HG02981 (cell line): ENCODE results near the gene MYBBP1A.

Experiments used
- ATAC-seq: cut with Tn5 transposase; IDR thresholded peaks from one replicate; pipeline ENCODE4 v1.9.1; 2021; ENCODE audit warnings: mild to moderate bottlenecking, moderate library complexity; ENCODE audit not compliant: unreplicated experiment

Gene MYBBP1A

DNA sequence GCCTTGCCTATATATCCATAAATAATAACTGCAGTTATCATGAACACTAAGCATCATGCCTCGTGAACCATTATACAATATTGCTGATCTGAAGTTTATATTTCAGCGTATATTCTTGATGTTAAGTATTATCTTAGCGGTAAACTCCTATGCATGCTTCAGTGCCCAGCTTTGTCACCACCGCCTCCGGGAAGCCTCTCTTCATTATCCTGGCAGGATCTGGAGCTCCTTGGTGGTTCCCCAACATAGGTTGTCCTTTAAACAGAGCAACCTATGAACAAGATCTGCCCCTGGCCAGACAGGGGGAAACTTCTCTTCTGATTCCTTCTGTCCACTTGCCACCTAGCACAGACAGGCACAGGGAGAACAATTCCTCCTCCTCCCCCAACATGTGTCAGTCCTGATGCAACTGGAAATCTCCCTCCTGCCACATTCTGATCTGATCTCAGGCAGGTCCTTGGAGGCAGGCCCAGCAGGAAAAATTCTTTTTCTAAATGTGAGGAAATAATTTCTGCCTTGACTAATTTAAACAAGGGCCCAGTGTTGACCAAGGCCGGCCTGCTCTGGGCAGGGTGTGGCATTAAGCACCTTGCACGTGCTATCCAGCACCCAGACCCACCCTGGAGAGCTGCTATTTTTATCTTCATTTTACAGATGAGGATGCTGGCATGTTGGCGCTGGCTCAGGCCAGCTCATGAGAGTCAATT is 34.1 kb downstream of the MYBBP1A start:
- ATAC-seq: no peak

DNA sequence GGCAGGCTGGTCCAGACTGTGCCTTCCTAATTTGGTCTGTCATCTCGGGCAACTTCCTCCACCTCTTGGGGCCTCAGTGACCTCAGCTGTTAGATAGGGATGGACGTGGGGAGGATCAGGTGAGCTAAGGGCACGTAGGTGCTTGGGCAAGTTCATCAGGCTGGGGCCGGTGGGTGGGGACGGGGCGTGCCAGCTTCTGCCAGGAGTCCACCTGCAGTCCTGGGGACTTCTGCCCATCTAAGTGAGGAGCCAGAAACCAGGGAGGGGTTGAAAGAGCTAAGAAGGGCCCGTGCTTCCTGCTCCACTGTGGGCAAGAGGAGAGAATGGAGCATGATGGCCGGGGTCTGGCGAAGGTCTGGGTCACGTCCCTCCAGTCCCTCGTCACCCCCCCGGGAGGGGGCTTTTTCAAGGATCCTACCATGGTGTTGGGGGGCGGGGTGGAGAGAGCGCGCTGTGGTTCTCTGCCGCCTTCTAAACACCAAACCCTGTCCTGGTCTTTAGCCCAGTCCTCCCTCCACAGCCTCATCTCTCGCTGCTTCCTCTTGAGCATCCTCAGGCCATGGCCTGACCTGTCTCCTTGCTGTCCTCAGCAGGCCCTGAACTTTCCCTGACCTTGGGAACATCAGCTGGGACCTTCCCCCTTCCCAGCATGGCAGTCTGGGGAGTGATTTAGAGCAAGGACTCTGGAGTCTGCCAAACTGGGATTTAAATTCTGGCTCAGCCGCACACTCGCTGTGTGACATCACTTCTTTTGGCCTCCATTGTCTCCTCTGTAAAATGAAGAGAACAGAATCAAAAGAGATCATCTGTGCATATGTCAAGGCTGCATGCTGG is 34.9 kb downstream of the MYBBP1A start:
- no peak for ATAC-seq

DNA sequence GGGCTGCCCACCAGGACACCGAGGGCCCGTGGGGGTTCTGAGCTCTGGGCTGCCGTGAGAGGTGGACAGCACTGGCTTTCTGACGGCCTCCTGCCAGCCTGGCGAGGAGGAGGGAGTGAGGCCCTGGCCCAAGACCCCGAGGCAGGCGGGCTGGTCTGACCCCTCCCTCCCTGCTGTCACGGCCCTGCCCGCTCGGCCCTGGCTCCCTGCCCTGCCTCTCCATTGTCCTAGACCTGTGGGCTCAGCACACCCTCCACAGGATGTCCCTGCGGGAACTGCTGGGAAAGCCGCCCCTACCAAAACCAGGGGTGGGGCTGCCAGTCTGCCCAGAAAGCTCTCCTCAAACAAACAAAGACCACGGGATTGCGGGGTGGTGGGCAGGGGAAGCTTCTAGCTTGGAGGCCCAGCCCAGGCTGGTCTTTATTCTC is 35.8 kb downstream of the MYBBP1A start:
- ATAC-seq: no peak

DNA sequence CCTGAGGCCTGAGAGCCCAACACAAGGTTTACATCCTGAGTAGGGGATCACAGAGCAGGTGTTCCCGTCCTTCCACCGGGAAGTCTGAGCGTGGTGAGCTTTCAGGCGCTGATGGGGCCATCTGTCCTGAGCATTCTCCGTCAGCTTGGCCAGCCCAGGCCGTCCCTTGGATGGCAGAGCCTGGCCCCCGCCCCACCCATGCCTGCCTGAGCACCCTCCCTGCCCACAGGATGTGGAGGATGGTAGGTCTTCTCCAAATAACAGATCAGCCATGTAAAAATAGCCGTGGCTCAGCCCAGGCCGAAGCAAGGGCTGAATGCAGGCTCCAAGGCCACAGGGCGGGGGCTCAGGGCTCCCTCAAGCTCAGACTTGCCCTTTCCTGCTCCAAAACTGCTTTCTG is 36.3 kb downstream of the MYBBP1A start:
- ATAC-seq: no peak

DNA sequence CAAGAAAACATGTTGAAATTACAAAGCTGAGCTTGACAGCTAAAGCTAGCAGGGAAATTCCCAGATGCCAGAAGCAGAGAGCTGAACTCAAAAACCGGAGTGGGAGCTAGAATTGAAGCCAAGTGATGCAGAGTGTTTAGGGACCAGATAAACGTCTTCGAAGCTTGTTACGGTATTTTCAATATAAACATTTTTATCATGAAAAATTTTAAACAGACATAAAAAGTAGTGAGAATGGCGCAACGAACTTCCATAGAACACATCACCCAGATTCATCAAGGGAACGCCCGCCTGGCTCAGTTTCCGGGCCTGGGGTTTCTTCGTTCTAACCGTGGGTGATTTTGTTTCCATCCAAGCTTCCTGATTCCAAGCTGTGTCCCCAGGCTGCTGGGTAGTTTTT is 38.4 kb downstream of the MYBBP1A start:
- no peak for ATAC-seq

DNA sequence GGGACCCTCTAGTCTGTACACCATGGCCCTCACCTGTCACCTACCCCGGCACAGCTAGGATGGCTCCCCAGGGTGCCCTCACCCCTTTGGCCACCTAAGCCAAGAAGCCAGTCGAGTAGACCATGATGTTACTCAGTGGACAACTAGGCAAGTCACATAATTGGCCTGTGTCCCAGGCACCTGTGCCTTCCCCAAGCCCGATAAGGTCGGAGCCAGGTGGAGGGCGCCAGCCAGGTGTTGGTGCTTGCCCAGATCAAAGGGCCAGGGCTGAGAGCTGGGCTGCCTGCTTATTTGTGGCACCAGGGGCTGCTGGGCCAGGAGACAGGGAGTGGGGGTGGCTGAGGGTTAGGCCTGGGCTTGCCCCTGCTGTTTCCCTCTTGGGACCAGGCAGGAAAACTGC is 39.7 kb downstream of the MYBBP1A start:
- ATAC-seq: no peak

DNA sequence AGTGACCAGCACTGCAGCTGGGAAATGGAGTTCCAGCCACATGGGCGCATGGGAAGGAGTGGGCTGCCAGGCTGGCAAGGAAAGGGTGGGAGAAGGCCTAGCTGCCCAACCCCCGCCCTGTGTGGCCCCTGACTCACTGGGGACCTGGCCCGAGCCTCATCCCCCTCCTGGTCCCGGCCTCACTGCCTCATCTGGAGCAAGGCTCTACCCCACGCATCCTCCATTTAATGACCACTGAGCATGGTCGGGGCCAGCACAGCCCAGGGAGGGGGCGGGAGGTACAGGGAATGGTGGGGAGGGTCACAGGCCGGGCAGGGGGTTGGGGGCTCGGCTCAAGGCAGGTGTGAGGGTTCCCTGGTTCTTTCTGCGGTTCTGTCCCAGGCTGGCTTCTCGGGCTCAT is 40.4 kb downstream of the MYBBP1A start:
- ATAC-seq: no peak

DNA sequence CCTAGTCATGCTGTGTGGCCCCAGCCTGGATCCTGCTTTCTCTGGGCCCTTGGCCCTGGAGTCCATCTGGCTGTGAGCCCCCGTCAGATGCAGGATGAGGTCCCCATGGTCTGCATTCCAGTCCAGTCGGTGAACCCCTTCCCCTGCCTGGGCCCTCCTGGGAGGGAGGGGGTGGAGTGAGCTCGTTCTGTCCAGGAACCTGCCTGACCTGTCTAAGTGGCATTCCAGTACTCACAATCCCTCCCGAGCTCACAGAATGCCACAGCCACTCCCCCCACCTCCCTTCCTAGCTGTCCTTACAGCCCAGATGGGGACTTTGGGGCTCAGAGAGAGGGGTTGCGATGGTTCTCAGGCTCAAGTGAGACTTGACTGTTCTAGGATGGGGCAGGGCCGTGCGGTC is 41.0 kb downstream of the MYBBP1A start:
- ATAC-seq: no peak

DNA sequence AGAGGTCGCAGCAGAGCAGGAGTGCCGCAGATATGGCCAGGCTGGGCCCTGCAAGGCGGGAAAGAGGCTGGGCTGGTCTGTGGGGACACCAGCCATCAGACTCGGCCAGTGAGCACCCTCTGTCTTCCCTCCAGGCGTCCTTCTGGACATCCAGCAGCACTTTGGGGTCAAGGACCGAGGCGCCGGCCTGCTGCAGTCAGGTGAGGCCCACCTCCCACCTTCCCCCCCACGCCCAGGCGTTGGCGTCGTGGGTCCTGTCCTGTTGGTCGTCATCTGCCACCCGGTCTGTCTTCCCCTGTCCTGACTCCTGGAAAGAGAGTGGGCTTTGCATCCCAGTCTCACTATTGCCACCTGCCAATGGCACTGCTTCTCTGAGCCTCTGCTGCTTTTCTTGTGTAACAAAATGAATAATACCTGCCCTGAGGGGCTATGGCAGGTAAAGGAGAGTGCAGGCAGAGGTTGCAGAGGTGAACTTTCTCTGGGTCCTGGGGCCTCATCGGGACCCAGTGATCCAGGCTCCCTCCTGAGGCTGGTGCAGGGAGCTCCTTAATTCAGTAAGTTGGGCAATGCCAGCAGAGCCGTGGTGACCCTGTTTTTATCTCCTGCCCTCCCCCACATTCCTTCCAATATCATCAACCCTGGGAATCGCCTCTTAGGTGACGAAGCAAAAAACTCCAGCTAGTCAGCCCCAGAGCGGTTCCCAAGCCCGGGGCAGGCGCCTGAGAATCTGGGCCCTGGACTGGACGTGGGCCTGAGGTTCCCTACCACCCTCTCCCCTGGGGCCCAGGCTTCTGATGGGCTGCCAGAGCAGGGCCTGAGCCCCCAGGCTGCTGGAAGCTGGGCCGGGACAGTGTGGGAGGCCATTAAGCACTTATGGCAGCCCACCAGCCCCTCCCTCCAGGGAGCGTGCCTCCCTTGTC is 41.8 kb downstream of the MYBBP1A start:
- ATAC-seq: no peak

DNA sequence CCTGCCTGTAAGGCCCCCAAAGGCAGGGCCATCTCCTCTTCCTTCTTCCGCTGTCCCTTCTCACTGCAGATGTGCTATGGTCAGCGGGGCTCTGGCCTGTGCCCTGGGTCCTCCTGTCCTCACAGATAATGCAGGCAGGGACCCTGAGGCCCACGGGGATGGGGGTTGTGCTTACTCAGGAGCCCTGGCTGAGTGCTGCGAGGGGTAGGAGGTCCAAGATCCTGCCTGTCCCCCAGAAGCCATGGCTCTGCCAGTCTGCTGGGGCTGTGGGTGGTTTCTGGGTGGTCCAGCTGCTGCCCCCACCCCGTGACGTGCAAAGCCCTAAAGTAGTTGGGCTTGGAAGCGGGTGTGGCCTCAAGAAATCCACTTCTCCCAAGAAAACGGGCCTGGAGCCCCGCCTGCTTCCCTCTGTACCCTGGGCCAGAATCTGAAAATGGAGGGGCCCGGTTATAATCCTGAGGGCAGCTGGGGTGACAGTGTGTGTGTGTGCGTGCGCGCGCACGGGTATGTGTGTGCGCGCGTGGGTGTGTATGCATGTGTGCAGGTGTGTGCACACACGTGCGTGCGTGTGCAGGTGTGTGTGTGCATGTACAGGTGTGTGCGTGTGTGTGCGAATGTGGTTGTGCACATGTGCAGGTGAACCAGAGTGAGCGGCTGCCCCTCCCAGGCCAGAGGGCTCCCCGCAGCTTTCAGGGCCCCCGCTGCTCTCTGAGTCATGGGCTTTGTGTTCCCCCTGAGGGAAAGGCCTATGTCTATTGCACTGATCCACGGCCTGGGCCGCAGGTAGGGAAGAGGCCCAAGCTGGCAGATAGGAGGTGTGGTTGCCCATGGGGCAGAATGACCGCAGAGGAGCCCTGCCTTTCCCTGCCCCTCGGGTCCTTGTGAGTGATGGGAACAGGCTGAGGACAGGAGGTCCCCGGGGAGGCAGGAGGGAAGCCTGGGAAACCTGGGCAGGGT is 42.8 kb downstream of the MYBBP1A start:
- ATAC-seq: no peak

DNA sequence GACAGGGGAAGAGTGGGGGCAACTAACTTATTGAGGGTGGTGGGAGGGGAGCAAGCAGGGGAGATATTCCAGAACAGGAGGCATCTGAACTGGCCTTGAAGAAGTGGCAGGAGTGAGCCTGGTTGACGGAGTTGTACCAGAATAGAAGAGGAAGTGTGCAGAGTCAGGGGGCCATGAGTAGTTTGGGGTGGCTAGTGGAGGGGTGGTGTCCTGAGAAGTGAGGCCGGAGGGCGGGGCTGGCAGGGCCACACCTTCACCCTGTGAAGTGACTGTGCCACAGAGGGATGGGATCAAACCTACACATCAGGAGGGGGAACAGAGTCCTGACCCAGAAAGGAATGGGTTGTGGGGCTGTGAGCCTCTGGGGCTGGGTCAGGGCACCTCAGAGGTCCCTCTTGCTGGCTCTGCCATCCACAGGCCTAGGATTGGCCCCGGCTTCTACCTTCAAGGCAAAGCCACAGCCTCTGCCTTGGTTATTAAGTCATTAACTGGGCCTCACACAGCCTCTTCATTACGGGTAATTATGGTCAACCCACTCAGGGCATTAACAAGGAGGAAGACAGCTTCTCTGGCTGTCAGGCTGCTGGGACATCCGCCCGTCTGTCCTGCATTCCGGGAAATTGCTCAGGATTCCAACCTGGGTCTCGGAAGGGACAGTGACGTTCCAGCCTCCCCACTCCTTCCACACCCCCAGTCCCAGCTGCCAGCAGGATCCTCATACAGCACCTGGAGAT is 43.8 kb downstream of the MYBBP1A start:
- ATAC-seq: no peak

DNA sequence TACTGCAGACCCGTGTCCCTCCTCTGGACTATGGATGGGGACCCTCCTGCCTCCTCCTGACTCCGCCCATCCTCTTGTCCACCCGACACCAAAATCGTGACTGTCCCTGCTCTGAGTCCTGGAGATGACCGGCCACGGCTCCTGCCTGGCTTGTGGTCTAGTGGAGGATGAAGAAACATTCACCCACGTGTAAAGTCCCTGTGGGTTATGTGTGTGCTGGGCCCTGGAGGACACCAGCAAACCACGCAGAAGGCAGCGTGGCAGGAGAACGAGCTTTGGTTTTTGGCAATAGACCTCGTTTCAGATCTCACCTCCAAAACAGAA is 44.6 kb downstream of the MYBBP1A start:
- no peak for ATAC-seq

DNA sequence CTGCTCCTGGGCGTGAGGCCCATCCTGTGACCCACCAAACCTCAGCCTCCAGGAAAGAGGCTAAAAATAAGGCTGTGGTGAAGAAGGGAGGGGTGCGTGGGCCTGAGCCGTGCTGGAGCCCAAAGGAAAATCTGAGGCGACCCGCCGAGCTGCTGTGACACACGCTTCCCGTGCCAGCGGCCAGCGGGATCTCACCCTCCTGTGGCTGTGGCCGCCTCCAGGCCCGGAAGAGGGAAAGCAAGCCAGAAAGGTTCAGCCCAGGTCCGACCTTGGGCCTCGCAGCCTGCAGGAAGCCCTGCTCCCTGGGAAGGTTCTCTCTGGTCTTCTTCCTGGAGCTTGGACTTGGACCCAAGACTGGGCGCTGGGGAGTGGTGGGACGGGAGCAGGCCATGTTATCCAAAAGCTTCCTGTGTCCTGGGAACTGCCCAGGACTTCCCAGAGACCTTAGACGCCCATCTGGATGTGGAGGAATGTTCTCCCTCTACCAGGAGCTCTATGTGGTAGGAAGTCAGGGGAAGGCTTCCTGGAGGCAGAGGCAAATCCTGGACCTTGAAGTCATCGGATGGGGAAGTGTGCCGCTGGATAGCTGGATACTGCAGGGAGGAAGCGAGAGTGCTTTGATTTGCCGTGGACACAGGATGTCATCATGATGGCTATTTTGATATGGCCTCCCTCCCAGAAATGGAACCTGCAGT is 45.1 kb downstream of the MYBBP1A start:
- no peak for ATAC-seq

DNA sequence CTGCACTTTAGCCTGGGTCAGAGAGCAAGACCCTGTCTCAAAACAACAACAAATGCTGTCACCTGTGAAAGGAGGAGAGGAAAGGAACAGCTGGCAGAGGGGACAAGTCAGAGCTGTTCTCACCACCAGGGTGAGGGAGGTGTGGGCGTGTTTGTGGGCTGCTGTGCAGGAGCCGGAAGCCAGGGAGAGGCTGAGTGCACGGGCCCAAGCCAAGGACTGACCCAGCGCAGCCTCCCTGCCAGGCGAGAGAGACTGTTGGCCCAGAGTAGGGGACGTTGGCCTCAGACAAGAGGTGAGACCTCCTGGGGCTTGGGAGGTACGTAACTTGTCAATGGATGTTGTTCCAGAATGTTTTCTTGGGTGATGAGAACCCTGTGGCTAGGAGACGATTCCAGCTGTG is 45.8 kb downstream of the MYBBP1A start:
- no peak for ATAC-seq

DNA sequence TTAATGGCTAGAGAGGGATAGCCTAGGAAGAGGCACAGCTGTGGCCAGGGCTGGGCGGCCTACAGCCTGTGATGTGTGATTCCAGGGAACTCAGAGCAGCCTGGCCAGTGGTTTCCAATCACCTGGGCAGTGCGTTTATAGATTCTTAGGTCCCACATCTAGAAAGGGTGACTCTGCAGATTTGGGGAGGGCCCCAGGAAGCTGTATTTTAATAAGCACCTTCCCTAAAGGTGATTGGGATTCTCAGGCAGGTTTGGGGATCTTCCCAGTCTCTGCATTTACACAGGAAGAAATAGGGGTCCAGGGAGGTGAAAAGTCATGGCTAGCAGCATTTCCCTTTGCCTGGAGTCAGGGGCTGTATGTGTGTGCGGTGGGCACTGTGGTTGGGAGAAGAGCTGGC is 47.0 kb downstream of the MYBBP1A start:
- no peak for ATAC-seq

DNA sequence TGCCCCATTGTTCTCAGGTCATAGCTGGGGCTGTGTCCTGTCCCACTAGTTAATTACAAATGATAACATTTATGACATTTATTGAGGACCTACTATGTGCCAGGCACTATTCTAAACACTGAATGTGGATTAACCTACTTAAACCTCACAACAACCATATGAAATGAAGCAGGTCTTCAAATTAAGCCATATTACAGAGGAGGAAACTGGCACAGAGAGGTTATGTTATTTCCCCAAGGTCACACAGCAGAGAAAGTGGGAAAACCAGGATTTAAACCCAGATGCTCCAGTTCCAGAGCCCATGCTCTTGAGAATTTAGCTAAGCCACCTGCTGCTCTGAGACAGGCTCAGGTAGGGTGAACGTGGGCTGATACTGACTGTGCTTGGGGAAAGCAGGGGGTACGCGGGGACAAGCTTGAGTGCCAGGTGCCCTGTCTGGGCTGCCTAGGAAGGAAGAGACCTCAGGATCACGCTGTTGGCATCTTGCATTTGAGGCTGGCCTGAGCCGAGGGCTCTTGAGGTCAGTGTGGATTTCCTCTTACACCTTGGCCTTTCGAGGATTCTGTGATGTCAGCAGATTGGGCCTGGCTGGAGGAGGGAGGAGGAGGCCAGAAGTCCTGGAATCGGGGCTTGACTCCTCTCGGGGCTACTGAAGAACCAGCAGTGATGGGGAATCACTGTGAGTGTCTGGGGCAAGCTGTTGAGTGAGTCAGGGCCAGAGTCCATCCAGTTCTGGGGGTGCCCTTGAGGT is 47.6 kb downstream of the MYBBP1A start:
- ATAC-seq: no peak

DNA sequence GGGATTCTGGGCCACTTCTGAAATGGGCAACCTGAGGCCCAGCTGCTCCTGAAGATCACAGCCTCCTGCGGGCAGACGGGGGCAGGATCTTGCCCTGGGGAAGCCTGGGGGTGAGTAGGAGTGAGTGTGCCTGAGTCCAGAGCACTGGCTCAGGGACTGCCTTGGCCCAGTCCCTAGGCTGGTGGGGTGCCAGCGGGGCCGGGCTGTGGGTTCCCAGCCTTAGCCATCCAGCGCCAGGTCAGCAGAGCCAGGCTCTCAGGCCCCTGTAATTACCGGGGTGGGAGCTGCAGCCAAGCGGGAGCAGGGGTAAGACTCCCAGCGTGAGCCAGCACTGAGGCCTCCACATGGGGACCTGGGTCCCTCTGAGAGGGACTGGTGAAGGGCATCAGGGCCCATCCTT is 48.3 kb downstream of the MYBBP1A start:
- no peak for ATAC-seq

DNA sequence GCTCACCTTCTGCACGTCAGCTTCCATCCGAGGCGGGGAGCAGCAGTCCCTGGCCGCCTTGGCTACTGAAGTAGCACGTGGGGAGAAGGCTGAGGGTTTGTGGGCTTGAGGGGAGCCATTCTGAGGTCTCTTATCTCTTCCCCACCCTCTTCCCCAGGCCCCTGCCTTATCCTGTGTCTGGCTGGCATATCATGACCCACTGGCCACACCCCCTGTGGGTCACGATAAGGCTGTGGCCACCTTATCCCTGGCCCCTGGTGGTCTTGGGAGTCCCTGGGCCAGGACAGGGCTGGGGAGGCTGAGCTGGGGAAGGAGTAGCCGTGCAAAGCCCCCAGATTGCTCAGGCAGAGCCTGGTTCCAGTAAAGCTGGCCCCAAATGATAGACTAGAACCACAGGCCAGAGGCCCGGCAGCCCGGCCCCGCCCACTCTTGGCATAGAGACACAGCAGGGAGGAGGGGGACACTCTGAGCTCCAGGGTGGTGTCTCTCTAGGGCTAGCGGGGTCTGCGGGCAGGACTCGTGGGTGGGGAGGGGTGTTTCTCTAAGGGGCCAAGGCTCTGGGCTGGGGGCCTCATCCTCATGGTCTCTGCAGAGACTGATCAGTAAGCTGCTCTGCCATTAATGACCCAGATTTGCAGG is 48.9 kb downstream of the MYBBP1A start:
- no peak for ATAC-seq
